ENCODE measurements around the gene MKS1.

The MKS1 gene

DNA sequence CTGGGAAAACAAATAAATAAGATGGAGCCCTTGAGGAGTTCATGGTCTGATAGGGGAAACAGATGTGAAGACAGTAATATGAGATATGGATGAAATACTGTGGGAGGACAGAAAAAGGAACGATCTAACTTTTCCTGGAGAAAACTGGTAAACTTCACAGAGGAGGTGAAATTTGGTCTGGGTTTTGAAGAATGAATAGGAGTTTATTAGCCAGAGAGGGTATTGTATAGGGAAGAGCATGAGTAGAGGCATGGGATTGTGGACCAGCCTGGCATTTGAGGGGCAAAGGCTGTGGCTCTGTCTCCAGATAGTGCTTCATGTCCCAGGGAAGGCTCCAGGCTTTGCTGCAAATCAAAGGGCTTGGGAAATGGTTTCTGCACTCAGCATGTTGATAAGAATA is 20.9 kb upstream of the MKS1 start:
- Histone ChIP-seq H3K27ac (no peak overlapping the region), H3K4me3 (no peak overlapping the region), H3K4me1 (no peaks in the 10 kb centered on the region), H3K36me3 (no peaks in the 10 kb centered on the region), H3K9me3 (no peaks in the 10 kb centered on the region), H3K27me3 (peaks cover 0 to 44% of the 10 kb centered on the region in 2 donors)
- intact Hi-C loops (cut with DNase I; ENCODE audit: low total_unique reads), result no loop called here
- TF ChIP-seq, protein P1, sequence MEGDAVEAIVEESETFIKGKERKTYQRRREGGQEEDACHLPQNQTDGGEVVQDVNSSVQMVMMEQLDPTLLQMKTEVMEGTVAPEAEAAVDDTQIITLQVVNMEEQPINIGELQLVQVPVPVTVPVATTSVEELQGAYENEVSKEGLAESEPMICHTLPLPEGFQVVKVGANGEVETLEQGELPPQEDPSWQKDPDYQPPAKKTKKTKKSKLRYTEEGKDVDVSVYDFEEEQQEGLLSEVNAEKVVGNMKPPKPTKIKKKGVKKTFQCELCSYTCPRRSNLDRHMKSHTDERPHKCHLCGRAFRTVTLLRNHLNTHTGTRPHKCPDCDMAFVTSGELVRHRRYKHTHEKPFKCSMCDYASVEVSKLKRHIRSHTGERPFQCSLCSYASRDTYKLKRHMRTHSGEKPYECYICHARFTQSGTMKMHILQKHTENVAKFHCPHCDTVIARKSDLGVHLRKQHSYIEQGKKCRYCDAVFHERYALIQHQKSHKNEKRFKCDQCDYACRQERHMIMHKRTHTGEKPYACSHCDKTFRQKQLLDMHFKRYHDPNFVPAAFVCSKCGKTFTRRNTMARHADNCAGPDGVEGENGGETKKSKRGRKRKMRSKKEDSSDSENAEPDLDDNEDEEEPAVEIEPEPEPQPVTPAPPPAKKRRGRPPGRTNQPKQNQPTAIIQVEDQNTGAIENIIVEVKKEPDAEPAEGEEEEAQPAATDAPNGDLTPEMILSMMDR (IDR thresholded peaks at IDR 0.05), result no peak
- no peak for DNase-seq

DNA sequence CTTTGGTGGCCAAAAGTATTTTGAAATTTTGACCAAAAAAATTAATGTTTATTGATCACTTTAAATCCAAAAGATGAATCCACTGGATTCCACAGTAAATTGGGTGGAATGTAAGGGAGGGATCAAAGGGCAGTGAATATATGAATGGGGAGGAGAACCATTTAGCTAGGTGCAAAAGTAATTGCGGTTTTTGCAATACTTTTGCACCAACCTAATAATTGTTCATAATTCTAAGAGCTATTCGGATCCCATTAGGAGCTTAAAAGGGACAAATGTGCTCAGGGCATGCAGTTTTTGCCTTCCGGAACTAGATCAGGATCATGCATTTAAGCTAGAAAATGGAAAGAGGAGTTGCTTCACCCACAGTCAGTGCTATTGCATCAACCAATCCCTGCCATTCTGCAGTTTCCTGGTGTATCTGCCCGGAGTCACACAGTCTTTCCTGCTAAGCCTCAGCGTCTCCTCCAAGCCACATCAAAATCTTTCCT is 19.1 kb upstream of the MKS1 start, which contains the start of gene LPO:
LPO (plus strand) TSS at position 438 of the 488 bp plus-strand sequence. CDS start 4,396 bp downstream, outside the sequence.
- TF ChIP-seq, protein P1 (IDR thresholded peaks at IDR 0.05), result no peak
- Histone ChIP-seq H3K27me3 (peaks cover 0 to 46% of the 10 kb centered on the region in 2 donors), H3K36me3 (no peaks in the 10 kb centered on the region), H3K27ac (no peak within 1 kb of the TSS), H3K4me3 (no peak within 1 kb of the TSS), H3K4me1 (no peaks in the 10 kb centered on the region), H3K9me3 (no peaks in the 10 kb centered on the region)
- no peak for DNase-seq
- intact Hi-C loops (cut with DNase I; ENCODE audit: low total_unique reads), result no loop called here

DNA sequence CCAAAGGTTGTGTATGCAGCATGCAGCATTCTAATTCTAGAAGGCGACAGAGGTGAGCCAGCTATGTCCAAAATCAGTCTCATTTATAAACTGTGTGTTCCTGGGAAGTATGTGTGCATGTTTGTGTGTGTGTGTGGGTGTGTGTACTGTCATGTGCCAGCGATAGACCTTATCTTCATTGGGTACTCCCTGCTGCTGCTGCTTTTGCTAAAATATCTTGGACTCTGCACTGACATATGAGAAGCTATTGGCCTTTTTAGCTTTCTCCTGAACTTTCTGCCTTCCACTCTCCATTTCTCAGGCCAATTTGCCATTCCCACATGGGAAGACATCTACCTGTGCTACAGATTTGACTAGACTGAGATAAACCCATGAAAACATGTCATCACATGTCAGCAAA is 17.3 kb upstream of the MKS1 start:
- DNase-seq, result no peak
- intact Hi-C loops (cut with DNase I; ENCODE audit: low total_unique reads), result no loop called here
- peaks cover 0 to 41% of the 10 kb centered on the region in 2 donors for H3K27me3 ChIP-seq
- no peak overlapping the region for H3K4me3 ChIP-seq
- H3K36me3 ChIP-seq, result no peaks in the 10 kb centered on the region
- H3K27ac ChIP-seq, result no peak overlapping the region
- TF ChIP-seq, protein P1 (IDR thresholded peaks at IDR 0.05), result no peak
- H3K9me3 ChIP-seq, result no peaks in the 10 kb centered on the region
- H3K4me1 ChIP-seq, result no peaks in the 10 kb centered on the region

DNA sequence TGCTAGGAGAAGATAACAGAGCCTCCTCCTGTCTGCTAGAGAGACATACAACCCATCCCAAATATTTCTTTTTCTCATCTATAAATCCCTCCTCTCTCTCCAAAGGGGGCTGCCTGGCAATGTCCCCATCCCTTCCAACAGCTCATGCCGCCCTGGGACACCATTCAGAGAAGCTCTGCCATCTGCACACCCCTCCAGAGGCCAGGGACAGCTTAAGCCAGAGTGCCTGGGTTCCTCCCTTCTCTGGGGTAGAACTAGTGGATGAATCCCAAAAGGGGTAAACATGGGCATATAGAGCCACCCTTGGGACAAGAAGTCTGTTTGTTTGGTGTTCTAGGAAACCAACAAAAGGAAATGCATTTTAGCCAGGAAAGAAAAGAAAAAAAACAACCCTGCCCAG is 16.8 kb upstream of the MKS1 start:
- Histone ChIP-seq H3K27ac (no peak overlapping the region), H3K4me3 (no peak overlapping the region), H3K36me3 (no peaks in the 10 kb centered on the region), H3K9me3 (no peaks in the 10 kb centered on the region), H3K4me1 (no peaks in the 10 kb centered on the region), H3K27me3 (peaks cover 0 to 41% of the 10 kb centered on the region in 2 donors)
- intact Hi-C loops (cut with DNase I; ENCODE audit: low total_unique reads), result no loop called here
- TF ChIP-seq, protein P1 (IDR thresholded peaks at IDR 0.05), result no peak
- DNase-seq, result no peak

DNA sequence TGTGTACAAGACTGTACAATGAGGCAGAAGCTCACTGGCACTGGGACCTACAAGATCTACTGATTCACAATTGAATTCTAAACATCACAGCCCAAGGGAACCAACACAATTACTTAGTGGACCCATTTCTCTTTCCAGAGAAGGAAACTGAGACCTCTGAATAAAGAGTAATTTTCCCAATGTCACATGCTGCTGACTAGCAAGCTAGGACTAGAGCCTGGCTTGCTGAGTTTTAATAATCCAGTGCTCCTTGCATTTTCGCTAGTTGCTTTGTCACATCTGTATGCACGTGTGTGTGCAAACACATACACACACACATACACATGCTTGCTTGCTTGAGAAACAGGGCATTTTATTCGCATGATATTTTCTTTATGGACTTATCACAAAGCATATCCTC is 15.5 kb upstream of the MKS1 start:
- Histone ChIP-seq H3K4me3 (no peak overlapping the region), H3K27me3 (peaks cover 0 to 41% of the 10 kb centered on the region in 2 donors), H3K36me3 (no peaks in the 10 kb centered on the region), H3K27ac (no peak overlapping the region), H3K9me3 (no peaks in the 10 kb centered on the region), H3K4me1 (no peaks in the 10 kb centered on the region)
- TF ChIP-seq, protein P1 (IDR thresholded peaks at IDR 0.05), result no peak
- intact Hi-C loops (cut with DNase I; ENCODE audit: low total_unique reads), result no loop called here
- no peak for DNase-seq

DNA sequence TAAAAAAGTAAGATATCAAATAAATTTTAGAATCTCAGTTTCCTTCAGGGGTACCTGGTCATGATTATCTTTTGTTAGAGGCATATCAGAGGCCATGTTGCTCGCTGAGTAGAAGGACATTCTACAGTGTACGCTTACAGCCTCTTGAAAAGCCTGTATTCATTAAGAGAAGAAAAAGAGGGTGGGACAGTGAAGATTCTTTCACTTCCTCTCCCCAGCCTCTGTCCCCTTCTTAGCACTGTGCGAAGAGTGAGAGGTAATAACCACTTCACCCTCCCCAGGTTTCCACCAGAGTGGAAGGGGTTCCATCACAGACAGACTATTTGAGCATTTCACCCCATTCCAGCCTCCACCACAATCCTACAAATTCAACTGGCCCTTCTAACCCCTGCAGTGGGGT is 14.5 kb upstream of the MKS1 start:
- DNase-seq, result no peak
- Histone ChIP-seq H3K27me3 (peaks cover 0 to 42% of the 10 kb centered on the region in 2 donors), H3K4me1 (no peaks in the 10 kb centered on the region), H3K9me3 (no peaks in the 10 kb centered on the region), H3K36me3 (no peaks in the 10 kb centered on the region), H3K4me3 (no peak overlapping the region), H3K27ac (no peak overlapping the region)
- intact Hi-C loops (cut with DNase I; ENCODE audit: low total_unique reads), result no loop called here
- TF ChIP-seq, protein P1 (IDR thresholded peaks at IDR 0.05), result no peak
